Gastrocnemius medialis (tissue), 4 donors: Measurements from ENCODE around the gene MRM2.

Source experiments
- POLR2A ChIP-seq, 2 donors: fragments of 450-650 bp; IDR thresholded peaks; one replicate each; pipeline ENCODE4 v1.6.1; 2017; ENCODE audit warnings: antibody characterized with exemption in 2 of 2, mild to moderate bottlenecking in 2 of 2, moderate library complexity in 2 of 2
- TF ChIP-seq, protein P1 (sequence below), 5 experiments: fragments of 450-650 bp in 3 of 5; fragments of 200-600 bp in 2 of 5; sonication (generic) in 2 of 5; IDR thresholded peaks in 4 of 5; conservative IDR thresholded peaks in 1 of 5; 1 replicate in 4 of 5; 2 replicates in 1 of 5; pipeline ENCODE4 v1.5.1; 2016 to 2019; ENCODE audit warnings: antibody characterized with exemption in 5 of 5, mild to moderate bottlenecking in 3 of 5, moderate library complexity in 3 of 5

DNA sequence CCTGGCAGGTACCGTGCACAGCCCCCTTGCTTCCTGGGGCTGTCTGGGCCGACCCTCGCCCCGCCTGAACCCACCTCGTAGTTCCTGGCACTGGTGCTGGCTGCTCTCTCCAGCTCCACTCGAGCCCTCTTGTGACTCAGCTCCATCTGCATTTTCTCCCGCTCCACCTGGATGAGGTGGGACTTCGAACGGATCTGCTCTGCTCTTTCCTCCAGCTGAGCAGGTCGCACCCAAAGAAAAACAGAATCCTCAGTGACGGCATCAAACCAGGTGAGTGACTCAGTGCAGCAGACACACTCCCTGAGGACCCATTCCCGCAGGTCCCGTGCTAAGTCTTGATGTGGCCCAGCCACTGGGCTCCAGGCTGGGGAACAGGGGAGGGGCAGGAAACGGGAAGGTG, 16.7 kb downstream of the MRM2 start:
- TF ChIP-seq, protein P1, sequence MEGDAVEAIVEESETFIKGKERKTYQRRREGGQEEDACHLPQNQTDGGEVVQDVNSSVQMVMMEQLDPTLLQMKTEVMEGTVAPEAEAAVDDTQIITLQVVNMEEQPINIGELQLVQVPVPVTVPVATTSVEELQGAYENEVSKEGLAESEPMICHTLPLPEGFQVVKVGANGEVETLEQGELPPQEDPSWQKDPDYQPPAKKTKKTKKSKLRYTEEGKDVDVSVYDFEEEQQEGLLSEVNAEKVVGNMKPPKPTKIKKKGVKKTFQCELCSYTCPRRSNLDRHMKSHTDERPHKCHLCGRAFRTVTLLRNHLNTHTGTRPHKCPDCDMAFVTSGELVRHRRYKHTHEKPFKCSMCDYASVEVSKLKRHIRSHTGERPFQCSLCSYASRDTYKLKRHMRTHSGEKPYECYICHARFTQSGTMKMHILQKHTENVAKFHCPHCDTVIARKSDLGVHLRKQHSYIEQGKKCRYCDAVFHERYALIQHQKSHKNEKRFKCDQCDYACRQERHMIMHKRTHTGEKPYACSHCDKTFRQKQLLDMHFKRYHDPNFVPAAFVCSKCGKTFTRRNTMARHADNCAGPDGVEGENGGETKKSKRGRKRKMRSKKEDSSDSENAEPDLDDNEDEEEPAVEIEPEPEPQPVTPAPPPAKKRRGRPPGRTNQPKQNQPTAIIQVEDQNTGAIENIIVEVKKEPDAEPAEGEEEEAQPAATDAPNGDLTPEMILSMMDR (IDR thresholded peaks at IDR 0.05 in 4 of 5, conservative IDR thresholded peaks at IDR 0.05 in 1 of 5) = no peak
- no peak for TF ChIP-seq POLR2A (IDR thresholded peaks at IDR 0.05)
